Ascending aorta (tissue), 2 donors: ENCODE results near the gene TENT5A. TPM values are rescaled to one million over a fixed set of nuclear protein-coding genes. Genes with fewer than 3 reads are reported as not detected.
"Not testable (repeated sequence)": the region's sequence is repeated elsewhere in the genome, so short reads cannot be mapped to it uniquely, and the experiment has no call there.

Experiments used
- DNase-seq, 2 donors: peaks; one replicate each; pipeline ENCODE4 v3.0.0-alpha.2; 2019; ENCODE audit warnings: low spot score in 2 of 2
- H3K27ac ChIP-seq, 2 donors: fragments of 200-600 bp; sonication (generic); one replicate each; pipeline ENCODE4 v1.5.1; 2016 to 2017; ENCODE audit warnings: mild to moderate bottlenecking in 1 of 2
- H3K27me3 ChIP-seq: fragments of 200-600 bp; sonication (generic); one replicate; pipeline ENCODE4 v1.5.1; 2017
- H3K36me3 ChIP-seq, 2 donors: fragments of 200-600 bp; sonication (generic); one replicate each; pipeline ENCODE4 v1.5.1; 2016
- H3K4me1 ChIP-seq, 2 donors: fragments of 200-600 bp; sonication (generic); one replicate each; pipeline ENCODE4 v1.5.1; 2016 to 2017; ENCODE audit warnings: mild to moderate bottlenecking in 1 of 2
- H3K4me3 ChIP-seq, 2 donors: fragments of 200-600 bp; sonication (generic); one replicate each; pipeline ENCODE4 v1.5.1; 2016 to 2017; ENCODE audit warnings: mild to moderate bottlenecking in 1 of 2
- H3K9me3 ChIP-seq, 2 donors: fragments of 200-600 bp; sonication (generic); one replicate each; pipeline ENCODE4 v1.5.1; 2016
- intact Hi-C: fragments of 100-400 bp; cut with DNase I; formaldehyde crosslinking; loops from one replicate; pipeline ENCODE4 v1.15.1; 2023
- total RNA-seq: library from RNA; depleted of rRNA; stranded (reverse); fragments of >200 nt; gene quantifications from one replicate; pipeline ENCODE4 v1.1.0, GENCODE V29; 2016
- TF ChIP-seq, protein P1 (sequence below), 3 experiments: fragments of 200-600 bp in 2 of 3; fragments of 450-650 bp in 1 of 3; sonication (generic) in 2 of 3; IDR thresholded peaks; one replicate each; pipeline ENCODE4 v1.5.1; 2016 to 2019; ENCODE audit warnings: antibody characterized with exemption in 3 of 3, mild to moderate bottlenecking in 1 of 3, moderate library complexity in 1 of 3

Gene TENT5A
- total RNA-seq, 1 donor from 2014 or later, result 9.6 TPM

DNA sequence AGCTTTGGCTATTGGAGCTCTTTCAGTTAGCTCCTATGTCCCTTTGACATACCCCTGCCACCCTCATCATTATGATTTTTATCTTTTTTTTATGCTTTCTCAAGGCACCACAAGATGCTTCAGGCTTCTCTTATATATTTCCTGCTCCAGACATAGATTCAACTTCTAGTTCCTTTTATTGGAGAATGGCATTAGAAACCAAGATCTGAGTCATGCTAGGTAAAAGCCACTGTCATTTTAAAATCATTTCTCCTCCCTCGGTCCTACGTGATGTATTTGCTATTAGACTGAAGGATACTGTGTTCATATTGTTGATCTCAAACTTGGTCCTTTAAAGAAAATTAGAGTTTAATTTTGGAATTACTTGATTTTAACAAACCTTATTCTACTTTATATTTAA is 8.3 kb downstream of the TENT5A start:
- Histone ChIP-seq H3K36me3 (peaks cover 4 to 19% of the 10 kb centered on the region in 2 donors), H3K27me3 (no peaks in the 10 kb centered on the region), H3K4me1 (peaks cover 0 to 34% of the 10 kb centered on the region in 2 donors), H3K9me3 (no peaks in the 10 kb centered on the region), H3K27ac (peak overlapping the region in 1 of 2 donors; percentile 11), H3K4me3 (no peak overlapping the region)
- TF ChIP-seq, protein P1, sequence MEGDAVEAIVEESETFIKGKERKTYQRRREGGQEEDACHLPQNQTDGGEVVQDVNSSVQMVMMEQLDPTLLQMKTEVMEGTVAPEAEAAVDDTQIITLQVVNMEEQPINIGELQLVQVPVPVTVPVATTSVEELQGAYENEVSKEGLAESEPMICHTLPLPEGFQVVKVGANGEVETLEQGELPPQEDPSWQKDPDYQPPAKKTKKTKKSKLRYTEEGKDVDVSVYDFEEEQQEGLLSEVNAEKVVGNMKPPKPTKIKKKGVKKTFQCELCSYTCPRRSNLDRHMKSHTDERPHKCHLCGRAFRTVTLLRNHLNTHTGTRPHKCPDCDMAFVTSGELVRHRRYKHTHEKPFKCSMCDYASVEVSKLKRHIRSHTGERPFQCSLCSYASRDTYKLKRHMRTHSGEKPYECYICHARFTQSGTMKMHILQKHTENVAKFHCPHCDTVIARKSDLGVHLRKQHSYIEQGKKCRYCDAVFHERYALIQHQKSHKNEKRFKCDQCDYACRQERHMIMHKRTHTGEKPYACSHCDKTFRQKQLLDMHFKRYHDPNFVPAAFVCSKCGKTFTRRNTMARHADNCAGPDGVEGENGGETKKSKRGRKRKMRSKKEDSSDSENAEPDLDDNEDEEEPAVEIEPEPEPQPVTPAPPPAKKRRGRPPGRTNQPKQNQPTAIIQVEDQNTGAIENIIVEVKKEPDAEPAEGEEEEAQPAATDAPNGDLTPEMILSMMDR (IDR thresholded peaks at IDR 0.05), result no peak
- no peak for DNase-seq
- intact Hi-C loops, result loop anchor here (10.0 kb wide), 1 partner anchor 569 kb away; no protein-coding TSS in a partner anchor

DNA sequence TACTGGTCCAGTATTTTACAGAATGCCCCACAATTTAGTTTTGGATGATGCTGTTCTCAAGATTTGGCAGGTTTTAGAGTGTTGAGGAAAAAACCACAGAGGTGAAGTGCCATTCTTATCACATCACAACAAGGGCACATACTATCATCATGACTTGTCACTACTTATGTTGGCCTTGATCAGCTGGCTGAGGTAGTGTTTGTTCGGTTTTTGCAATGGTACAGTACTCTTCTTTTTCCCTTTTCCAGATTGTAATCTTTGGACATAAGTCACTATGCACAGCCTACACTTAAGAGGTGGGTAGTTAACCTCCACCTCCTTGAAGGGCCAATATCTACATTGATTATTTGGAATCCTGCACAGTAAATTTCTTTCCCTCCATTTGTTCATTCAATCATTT is 8.8 kb downstream of the TENT5A start:
- no peaks in the 10 kb centered on the region for H3K9me3 ChIP-seq
- TF ChIP-seq, protein P1 (IDR thresholded peaks at IDR 0.05), result no peak
- no peak overlapping the region for H3K4me3 ChIP-seq
- DNase-seq, result no peak
- intact Hi-C loops, result loop anchor here (10.0 kb wide), 1 partner anchor 569 kb away; no protein-coding TSS in a partner anchor
- peaks cover 0 to 34% of the 10 kb centered on the region in 2 donors for H3K4me1 ChIP-seq
- H3K27me3 ChIP-seq, result no peaks in the 10 kb centered on the region
- peak overlapping the region in 1 of 2 donors; percentile 15 for H3K27ac ChIP-seq
- peaks cover 4 to 19% of the 10 kb centered on the region in 2 donors for H3K36me3 ChIP-seq

DNA sequence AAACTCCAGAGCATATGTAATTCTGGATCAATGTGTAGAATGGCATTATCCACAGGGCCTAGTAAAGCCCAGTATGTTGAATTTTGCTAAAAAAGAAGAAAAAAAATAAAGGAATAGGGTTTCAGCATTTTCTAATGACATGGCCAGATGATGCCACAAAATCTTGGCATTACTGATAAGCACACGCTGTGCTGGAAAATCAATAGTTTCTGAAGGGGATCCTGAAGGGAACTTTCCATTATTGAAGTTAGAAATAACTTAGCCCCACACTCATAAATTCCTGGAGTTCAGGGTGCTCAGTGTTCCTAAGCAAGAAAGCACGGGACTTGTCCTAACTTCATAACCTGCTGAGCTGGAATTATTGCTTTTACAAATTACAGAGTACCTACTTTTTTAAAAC is 10.8 kb downstream of the TENT5A start:
- DNase-seq, result no peak
- H3K36me3 ChIP-seq, result peaks cover 4 to 17% of the 10 kb centered on the region in 2 donors
- H3K4me3 ChIP-seq, result no peak overlapping the region
- intact Hi-C loops, result loop anchor here (10.0 kb wide), 1 partner anchor 567 kb away; no protein-coding TSS in a partner anchor
- no peak overlapping the region for H3K27ac ChIP-seq
- peaks cover 0 to 20% of the 10 kb centered on the region in 2 donors for H3K4me1 ChIP-seq
- TF ChIP-seq, protein P1 (IDR thresholded peaks at IDR 0.05), result no peak
- no peaks in the 10 kb centered on the region for H3K9me3 ChIP-seq
- no peaks in the 10 kb centered on the region for H3K27me3 ChIP-seq

DNA sequence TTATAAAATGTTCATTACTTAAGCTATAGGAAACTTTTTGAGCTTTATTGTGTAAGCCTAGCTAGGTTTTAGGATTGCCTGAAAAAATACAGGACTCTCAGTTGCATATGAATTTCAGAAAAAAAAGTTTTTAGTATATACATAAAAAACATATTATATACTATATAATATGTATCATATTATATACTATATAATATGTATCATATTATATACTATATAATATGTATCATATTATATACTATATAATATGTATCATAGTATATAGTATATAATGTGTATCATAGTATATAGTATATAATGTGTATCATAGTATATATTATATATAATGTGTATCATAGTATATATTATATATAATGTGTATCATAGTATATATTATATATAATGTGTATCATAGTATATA is 11.9 kb downstream of the TENT5A start:
- not testable (repeated sequence) for H3K36me3 ChIP-seq, H3K27me3 ChIP-seq, H3K9me3 ChIP-seq, H3K4me3 ChIP-seq, DNase-seq, H3K27ac ChIP-seq
- intact Hi-C loops, result loop anchor here (10.0 kb wide), 1 partner anchor 566 kb away; no protein-coding TSS in a partner anchor
- peaks cover 0 to 13% of the 10 kb centered on the region in 2 donors for H3K4me1 ChIP-seq

DNA sequence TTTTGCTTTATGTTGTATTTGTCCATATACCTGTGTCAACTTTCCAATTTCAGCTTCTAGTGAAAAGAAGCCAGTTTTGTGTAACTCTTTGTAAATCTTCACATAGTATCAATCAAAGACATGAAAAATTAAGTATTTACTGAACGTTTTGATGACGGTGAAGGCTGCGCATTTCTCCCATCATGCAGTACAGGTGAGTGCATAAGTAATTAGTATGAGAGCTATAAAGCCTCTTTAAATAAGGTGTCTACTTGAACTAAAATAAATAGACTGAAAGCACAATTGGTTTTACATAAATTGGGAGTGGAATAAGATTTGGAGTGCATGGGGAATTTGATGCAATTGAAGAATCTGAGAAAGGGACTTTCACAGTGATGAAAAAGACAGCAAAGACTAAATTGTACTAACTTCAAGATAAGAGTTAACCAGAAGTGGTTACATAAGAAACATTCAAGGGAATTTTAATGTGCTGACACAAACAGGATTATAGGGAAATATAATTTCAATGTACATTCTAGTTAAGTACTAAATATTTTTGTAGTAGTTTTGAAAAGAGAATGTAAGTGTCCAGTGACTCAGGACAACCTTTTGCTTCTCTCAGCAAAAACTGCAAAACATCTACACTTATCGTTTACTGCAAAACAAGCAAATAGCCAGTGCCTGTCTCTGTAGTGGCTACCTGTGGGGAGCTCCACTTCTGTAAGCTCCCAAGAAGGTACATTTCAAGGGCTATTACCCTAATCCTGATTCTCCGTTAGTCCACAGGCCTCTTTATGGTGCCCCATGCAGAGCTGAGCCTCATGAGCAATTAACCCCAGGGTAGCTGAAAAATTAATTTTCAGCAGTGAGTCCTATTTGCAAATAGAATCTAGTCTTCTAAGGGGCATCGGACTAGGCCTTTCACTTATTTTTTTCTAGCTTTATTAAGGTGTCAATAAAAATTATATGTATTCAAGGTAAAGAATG is 13.0 kb downstream of the TENT5A start:
- Histone ChIP-seq H3K36me3 (no peaks in the 10 kb centered on the region), H3K4me3 (no peak overlapping the region), H3K27ac (no peak overlapping the region), H3K27me3 (no peaks in the 10 kb centered on the region), H3K4me1 (peaks cover 0 to 9% of the 10 kb centered on the region in 2 donors), H3K9me3 (peaks cover 0 to 10% of the 10 kb centered on the region in 2 donors)
- DNase-seq, result no peak
- intact Hi-C loops, result loop anchor here (10.0 kb wide), 1 partner anchor 565 kb away; no protein-coding TSS in a partner anchor
- TF ChIP-seq, protein P1 (IDR thresholded peaks at IDR 0.05), result no peak

DNA sequence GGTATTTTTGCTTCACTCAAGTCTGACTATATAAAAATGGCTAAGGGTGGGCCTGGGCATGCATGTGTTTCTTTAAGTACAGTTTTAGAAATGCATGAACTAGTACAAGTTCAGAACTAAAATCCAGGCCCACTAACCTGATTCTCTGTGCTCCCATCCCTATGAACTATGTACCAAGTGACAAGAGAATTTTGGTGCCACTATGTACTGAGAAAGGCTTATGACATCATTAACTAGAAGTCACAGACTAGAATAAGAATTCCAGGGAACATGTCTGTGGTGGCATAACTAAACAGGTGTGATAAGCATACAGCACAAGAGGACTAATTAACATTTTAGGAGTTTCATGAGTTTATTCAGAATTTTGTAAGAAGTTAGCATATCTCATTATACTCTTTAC is 16.1 kb downstream of the TENT5A start:
- Histone ChIP-seq H3K36me3 (no peaks in the 10 kb centered on the region), H3K9me3 (peaks cover 0 to 10% of the 10 kb centered on the region in 2 donors), H3K27me3 (no peaks in the 10 kb centered on the region), H3K27ac (no peak overlapping the region), H3K4me1 (no peaks in the 10 kb centered on the region), H3K4me3 (no peak overlapping the region)
- no peak for DNase-seq
- intact Hi-C loops, result no loop called here
- TF ChIP-seq, protein P1 (IDR thresholded peaks at IDR 0.05), result no peak
